GM21447 (cell line): ENCODE results near the gene GNGT2.

Source experiments
- ATAC-seq: cut with Tn5 transposase; IDR thresholded peaks from one replicate; pipeline ENCODE4 v1.9.1; 2021; ENCODE audit not compliant: unreplicated experiment

GNGT2 gene

DNA sequence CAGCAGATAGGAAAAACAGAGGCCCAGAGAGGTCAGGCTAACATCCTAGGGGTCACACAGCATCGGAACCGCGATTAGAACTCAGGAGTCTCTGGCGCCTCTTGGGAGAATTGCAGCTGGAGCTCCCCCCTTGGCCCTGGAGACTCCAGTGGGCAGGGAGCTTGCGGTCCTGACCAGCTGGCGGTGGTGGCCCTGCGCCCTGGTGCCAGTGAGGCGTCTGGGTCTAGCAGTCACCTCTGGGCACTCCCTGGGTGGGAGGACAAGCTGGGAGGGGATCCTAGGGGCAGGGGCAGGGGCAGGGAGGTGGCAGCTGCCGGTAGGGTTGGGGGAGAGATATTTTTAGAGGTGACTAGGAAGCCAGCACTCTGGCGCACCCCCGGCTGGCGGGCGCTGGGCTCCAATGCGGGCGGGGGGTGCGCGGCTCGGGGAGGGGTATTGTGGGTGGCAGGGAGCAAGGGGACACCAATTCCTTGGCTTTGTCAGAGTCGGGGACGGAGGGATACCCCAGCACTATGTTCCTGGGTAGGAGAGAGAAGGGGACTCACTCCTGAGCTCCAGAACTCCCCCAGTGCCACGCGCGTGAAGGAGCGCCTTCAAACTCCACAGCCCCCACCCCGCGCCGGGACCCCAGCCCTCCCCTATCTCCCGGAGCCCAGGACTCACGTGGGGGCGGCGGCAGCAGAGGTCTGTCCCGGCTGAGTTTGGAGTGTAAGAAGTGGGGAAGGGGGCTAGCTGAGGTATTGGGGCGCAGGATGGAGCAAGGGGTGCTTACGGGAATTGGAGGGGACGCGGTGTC is 19.6 kb upstream of the GNGT2 start:
- no peak for ATAC-seq

DNA sequence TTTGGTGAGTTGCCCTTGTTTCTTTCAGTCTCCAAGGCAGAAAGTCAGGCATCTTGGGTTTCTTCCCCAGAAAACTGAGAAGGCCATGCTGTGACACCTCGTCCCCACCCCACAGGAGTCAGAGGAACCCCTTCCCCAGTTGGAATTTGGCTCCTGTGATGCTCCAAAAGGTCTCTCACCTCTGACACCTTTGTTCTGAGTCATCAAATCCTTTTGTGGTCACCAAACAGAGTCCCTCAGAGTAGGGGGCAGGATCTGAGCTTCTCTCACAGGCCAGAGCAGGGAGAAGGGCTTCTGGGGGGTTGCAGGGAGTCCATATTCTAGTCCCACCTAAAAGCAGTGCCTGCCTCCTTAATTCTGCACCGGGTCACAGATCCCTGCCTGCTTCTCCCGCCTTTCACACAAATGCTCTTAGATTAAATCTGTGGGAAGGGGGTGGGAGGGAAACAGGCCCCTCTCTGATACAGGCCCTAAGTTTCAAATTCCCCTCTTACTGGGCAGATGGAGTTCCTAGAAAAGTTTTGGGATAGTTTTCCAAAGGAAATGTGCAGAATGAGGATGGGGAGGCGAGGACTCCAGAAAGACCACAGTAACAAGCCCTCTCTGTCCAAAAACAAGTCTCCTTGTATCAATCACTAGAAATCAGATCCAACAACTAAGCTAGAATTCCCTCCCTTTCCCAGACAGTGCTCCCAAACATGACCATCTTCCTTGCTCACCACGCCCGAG is 18.9 kb upstream of the GNGT2 start:
- no peak for ATAC-seq

DNA sequence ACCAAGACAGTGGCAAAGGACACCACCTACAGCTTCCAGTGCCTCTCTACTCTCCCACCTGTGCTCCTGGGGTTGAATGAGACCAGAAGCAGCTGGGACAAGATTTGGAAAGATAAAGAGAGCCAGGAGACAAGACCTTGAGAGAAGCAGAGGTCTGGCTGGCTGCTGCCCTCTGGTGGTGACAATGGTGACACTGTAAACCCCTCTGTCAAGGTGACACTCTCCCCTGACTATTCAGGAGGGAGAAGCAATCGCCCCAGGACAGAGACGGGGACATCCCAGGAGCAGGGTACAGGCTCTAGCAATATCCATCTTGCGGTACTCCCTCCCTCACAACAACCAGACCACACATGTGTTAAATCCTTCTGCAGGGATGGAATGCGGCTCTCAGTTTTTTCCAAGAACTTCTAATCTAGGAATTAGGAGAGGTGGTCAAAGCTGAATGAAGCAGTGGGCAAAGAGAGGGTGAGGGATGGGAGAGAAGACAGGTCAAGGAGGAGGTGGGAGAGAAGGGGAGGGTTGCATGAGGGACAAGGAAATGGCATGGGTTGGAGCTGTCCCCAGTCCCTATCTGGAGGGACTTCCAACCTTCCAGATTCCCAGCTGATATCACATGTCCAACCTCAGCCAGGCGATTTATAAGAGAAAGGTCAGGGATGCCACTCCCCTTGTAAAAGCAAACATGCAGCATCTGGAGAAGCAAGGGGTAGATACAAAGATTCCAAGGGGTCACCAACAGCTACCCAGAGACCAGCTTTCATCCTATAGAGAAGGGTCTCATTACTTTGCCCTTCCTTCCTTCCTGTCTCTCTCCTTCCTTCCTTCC is 17.3 kb upstream of the GNGT2 start:
- ATAC-seq, result no peak

DNA sequence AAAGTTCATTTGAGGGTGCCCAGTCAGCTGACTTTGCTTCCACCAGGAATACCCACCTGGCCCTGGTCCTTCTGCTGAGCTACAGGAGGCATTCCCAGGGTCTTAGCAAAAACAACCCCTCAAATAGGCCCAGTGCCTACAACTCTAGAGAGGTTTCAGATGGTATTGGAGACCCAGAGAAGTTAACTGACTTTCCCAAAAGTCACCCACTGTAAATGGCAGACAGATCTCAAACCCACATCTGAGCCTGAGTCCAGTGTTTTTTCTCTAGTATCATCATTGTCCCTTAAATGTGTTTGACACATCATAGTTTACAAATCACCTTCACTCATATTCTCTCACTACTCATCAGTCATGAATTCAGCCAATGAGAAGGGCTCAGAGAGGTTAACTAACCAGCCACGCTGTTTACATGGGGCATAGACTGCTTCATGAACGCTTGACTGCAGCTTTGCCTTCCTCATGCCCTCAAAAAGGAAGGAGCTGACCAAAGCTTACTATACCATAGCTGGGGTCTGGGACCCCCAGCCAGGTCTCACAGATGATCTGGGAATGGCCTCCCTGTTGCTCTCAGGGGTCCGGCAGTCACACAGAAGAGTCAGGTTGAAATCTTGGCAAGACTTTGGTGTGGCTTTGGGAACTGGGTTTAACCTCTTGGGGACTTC is 16.5 kb upstream of the GNGT2 start:
- ATAC-seq, result no peak

DNA sequence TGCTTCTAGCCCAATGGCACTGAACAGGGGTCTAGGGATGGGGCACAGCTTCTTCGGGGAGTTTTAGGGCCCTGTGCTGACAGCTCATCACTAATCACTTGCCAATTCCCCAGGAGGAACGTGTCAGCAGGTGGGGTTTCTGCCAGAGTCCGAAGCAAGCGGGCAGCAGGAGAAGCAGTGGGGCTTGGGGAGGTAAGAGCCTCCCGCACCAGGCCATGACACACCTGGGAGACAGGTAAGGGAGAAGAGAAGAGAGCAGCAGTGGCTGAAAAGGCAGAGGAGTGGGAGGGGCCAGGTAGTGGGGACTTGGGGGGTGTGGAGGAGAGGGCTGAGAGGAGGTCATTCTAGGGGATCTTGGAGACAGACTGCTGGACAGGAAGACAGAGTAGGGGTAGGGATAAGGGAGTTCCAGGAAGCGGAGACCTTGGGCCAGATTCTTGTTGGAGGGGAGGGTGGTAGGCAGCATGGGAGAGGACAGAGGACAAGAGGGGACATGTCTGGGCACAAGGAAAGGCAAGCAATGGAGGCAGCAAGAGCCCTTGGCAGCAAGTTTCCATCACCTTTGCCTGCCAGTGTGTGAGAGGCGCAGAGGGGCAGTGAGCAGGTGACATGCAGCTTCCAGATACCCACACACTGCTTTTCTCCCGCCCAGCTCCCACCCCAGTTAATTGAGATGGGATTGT is 15.3 kb upstream of the GNGT2 start:
- no peak for ATAC-seq

DNA sequence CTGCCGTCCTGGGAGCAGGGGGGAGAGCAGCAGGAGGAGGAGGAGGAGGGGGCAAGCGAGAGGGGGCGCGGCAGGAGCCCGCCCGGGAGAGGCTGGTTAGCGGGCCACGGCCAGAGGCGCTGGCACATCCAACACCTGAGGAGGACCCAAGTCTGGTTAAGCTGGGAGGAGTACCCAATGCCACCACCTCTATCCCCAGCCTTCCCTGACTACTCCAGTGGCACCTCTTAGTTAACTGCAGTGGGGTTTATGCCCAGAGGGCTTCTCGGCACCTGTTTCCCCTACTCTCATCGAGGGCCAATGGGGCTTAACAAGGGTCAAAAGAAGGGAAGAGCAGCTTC is 14.6 kb upstream of the GNGT2 start:
- ATAC-seq, result no peak

DNA sequence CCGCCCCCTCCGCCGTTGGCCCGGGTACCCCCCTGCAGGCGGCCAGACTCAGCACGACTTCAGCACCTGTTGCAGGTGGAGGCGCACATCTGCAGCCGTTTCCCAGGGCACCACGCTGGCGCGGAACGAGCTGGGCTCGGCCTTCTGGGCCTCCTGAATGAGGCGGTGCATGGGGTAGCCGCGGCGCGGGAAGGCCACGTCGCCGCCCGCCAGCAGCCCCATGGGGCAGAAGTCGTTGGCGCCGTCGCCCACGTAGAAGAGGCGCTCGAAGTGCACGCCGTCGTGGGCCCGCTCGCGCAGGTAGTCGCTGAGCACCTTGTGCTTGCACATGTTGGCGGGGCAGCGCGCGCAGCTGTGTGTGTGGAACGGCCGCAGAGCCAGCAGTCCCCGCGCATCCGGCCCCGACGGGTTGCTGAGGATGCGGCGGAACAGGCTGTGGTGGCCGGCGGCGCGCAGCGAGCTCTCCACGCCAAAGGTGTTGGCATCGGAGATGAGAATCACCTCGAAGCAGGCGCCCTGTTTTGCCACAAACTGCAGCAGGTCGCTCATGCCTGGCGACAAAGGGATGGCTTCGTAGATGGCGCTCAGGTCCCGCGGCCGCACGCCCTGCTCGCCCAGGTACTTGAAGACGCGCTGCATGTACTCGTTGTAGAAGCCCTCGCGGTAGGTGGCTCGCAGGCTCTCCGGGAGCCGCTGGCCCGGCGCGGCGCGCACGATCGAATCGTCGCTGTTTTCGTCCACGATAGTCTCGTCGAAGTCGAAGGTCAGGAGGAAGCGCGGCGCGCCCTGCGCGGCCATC is 14.0 kb upstream of the GNGT2 start:
- no peak for ATAC-seq

DNA sequence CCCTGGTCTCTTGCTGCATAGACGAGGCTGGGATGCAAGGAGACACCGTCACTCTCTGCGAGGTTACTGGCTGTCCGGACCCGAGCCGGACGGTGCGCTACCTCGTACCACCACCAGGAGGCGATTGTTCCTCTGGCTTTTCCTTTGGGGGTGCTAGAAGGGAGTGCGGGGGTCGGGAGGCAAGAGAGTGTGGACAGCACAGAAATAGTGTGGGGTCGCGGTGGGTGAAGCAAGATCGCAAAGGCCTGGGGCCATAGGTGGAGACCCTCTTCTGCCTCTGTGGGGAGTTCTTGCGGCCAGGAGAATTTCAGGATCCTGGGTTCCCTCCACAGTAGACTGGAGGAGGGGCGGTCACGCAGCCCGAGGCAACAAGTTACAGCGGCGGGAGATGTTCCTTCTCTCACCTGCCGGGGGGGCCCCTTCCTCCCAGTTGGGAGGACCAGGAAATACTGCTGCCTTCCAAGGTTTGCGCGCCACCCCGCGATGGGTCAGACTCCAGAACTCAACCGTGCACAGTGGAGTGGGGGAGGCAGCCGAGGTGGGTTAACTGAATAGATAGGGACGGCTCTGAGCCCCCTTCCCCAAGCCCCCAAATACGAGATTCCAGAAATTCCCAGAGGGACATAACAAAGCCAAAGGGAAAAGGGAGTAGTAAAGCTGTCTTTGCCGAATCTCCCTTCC is 13.3 kb upstream of the GNGT2 start:
- no peak for ATAC-seq

DNA sequence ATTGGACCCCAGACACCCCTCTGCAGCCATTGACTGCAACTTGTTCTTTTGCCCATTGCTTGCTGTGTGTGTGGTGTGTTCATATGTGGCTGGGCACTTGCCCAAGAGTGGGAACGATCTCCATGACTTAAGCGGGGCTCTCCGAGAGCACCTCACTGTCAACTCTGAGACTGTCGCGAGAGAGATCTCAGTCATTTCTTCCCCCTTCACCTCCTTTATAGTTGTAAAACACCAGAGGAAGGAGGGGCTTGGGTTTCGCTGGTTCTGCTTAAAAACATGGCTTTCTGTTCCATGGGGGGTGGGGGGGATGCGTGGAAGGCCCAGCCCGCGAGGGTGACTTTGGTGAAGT is 12.8 kb upstream of the GNGT2 start:
- no peak for ATAC-seq

DNA sequence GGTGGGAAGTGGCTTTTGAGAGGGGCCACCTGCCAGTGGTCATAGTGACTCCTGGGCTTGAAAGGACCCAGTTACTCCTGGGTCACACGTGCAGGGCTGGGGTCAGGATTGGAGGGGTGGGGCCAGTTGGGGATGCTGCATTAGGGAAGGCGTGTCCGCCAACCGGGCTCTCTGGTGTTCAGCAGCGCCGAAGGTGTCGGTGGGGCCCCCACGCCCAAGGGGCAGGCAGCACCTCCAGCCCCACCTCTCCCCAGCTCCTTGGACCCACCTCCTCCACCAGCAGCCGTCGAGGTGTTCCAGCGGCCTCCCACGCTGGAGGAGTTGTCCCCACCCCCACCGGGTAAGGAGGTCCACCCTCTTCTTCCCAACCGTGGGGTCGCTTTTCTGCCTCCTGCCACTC is 9.6 kb upstream of the GNGT2 start:
- ATAC-seq, result no peak

DNA sequence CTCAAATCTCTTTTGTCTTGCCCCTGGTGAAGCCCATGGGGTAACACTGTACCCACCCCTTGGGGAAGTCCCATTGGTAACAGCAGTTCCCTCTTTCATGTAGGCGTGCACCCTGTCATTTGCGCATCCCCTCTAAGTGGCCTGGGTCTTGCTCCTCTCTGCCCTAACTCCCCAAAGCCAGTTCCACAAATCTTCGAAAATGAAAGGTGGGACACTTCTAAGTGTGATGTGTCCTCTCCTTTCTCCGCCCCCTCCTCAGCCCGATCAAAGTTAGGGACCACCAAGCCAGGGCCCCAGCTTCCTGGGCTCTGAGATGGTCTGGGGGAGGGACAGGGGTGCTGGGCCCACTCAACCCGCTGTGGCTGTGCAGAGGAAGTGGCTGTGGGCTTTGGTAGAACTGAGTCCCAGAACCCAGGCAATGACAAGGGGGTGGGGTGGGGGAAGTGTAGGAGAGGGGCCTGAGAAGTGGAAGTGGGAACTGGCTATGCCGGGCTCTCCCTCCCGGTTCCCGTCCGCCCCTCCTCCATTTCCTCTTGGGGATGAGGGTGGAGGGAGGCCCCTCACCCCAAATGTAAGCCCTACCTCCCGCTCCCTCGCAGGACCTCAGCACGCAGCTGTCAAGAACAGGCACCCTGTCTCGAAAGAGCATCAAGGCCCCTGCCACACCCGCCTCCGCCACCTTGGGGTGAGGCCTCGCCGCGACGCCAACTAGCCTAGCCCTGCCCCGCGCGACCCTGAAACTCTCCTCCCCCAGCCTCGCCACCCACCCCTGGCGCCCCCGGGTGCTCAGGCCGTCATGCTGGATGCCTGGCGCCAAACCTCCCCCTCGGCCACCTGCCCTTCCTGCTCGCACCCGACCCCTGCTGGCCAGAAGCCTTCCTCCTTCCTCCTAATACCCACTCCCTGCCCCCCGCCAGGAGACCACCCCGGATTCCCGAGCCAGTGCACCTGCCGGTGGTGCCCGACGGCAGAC is 8.9 kb upstream of the GNGT2 start:
- no peak for ATAC-seq

DNA sequence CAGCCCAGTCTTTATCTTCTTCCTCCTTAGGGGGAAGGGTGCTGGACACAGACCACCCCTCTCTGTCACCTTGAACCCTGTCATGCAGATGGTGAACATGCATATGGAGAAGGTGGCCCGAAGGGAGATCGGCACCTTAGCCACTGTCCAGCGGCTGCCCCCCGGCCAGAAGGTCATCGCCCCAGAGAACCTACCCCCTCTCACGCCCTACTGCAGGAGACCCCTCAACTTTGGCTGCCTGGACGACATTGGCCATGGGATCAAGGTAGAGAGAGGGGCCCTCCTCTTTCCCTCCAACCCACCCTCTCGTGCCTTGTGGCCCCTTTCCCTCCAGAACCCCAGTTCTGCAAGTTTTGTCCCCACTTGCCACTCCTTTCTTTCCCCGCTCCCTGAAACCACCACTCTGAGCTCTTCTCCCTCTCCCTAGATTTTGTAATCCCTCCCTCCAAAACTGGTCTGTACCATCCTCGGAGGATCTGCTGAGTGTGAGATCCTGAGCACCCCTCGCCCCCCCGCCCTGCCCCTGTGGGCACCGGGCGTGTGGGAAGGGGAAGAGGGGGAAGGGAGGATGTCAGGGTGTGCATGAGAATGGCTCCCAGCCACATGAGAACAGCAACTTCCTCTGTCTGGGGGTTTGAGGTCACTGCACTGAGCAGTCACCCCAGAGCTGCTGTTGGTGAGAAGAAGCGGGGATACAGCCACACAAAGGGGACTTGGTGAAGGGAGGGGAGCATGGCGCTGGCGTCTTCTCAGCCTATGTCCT is 7.5 kb upstream of the GNGT2 start:
- peak; percentile 54 for ATAC-seq

DNA sequence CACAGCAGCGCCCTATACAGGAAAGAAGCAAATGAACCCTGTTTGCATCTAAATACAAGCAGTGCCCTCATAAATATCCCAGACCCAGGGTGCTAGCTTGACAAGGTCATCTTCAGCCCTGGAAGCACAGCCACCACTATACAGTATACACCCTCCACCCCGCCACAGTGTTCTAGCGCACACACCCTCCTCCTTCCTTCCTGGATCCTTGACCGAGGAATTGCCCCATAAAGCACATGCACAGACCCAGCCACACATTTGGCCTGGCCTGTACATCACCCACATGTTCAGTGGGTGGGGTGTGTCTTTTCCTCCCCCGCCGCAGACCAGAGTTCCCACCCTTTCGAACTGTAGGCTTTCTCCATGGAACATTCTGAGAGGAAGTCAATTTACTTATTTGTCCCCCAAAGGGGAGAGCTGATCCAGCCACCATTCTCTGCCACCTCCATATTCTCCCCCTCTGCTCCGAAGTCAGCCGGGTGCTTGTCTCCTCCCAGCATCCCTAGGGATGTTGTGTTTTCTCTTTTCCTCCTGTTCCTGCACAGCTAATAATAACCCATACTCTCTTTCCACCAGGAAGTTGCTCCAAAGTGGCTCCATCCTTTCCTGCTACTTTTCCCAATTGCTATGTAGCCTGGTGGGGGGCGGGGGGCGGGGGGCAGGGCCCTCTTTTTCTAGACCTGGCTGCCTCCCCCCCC is 6.7 kb upstream of the GNGT2 start:
- ATAC-seq, result no peak

DNA sequence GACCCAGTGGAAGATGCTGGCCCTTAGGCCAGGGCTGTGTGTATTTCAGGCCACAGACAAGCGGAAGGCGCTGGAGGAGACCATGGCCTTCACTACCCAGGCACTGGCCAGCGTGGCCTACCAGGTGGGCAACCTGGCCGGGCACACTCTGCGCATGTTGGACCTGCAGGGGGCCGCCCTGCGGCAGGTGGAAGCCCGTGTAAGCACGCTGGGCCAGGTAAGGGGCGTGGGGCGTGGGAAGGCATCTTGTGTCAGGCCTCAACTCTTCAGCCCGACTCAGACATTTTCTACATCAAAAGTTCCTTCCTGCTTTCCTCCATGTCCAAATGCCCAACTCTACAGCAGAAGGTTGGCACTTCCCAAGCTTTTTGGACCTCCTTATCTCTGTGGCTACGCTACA is 6.1 kb upstream of the GNGT2 start:
- no peak for ATAC-seq

DNA sequence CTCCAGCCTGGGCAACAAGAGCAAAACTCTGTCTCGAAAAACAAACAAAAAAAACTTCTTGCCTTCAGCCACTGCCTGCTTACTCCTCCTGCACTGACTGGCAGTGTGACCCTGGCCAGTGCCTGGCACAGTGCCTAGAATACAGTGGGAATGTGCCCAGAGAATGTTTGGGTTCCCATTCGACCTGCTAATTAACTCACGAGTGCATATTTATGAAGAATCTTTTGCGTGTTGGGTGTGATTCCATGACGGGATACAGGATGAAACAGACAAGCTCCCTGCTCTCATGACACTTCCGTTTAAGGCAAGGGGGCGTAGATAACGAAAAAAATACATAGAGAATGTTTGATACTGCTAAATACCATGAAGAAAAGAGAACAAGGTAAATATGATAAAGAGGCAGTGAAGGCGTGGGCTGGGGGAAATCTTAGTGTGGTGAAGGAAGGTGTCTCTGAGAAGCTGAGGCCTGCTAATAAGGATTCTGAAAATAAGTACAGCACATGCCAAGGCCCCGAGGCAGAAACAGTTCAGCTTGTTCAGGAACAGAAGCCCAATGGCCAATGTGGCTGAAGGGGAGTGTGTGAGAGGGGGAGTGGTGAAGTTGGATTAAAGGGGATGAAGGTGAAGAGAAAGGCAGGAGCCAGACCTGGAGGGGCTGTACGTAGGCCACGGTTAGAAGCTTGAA is 4.4 kb upstream of the GNGT2 start:
- ATAC-seq, result no peak

DNA sequence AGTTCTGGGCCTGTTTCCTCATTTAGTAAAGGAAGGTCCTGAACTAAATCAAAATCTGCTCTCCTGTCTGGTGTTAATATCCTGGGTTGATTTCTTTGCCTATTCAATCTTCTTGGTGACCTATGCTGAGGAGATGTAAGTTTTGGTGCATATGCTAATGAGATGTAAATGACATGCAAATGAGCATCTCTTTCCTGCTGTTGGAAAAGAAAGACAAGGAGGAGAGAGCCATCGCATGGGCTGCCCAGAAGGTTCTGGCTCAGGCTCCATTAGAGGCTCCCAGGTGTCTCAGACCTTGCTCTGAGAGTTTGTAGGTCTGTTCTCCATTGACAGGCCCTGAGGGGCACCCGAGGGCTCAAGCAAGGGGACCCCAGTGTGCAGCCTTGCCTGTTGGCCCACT is 3.5 kb upstream of the GNGT2 start:
- no peak for ATAC-seq
